ENCODE data around the gene DCAF11. TPM values are rescaled to one million over a fixed set of nuclear protein-coding genes. Genes with fewer than 3 reads are reported as not detected.
A peak's percentile ranks its signal among the peaks of the same experiment; 100 is the strongest.

DCAF11 gene
- total RNA-seq, 4 donors from 2014 or later = 55.4 to 114 (median 79.3) TPM

GRCh38 chr14:24146978-24147760, 32.6 kb downstream of the DCAF11 start, which contains the start of gene RNF31:
Gene RNF31, plus strand, starts transcription at chr14:24147498. Its CDS starts 201 bp downstream, at chr14:24147699.
- Histone ChIP-seq H3K9me3 (no peaks in the 10 kb centered on the region), H3K4me1 (peaks cover 26 to 61% (median 28%) of the 10 kb centered on the region in 3 donors), H3K36me3 (peaks cover 16 to 53% (median 24%) of the 10 kb centered on the region in 3 donors), H3K27me3 (no peaks in the 10 kb centered on the region), H3K27ac (peak within 1 kb of the TSS; percentile 92 to 98 (median 94)), H3K4me3 (peak within 1 kb of the TSS; percentile 80 to 97 (median 82))
- DNase-seq = peak; percentile 95
- intact Hi-C loops (cut with DNase I) = no loop called here
- 0 to 1% methylated on average over 8 to 26 of the region's 57 CpGs for WGBS, 2 donors
- TF ChIP-seq POLR2A (IDR thresholded peaks at IDR 0.05) = peak in 2 of 4 donors; percentile 12 to 59
- TF ChIP-seq CTCF (IDR thresholded peaks at IDR 0.05) = no peak

DNA sequence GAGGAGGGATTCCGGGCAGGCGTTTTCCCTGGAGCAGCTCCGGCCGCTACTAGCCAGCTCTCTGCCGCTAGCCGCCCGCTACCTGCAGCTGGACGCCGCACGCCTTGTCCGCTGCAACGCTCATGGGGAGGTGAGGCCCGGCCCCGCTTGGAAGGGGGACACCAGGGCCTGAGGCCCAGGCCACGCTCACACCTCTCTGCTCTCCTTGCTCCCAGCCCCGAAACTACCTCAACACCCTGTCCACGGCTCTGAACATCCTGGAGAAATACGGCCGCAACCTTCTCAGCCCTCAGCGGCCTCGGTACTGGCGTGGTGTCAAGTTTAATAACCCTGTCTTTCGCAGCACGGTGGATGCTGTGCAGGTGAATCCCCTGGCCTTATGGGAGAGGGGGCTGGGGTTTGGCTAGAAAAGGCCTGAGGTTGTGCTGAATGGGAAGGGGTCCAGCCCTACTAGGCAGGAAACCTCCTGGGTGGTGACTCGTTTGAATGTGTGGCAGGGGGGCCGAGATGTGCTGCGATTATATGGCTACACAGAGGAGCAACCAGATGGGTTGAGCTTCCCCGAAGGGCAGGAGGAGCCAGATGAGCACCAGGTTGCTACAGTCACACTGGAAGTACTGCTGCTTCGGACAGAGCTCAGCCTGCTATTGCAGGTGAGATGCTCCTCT, 33.3 kb downstream of the DCAF11 start:
- WGBS, 2 donors = 19 to 29% methylated on average over 4 to 5 of the region's 29 CpGs
- no peak for DNase-seq

GRCh38 chr14:24149302-24149969, 34.9 kb downstream of the DCAF11 start:
- intact Hi-C loops (cut with DNase I) = no loop called here

More for the DNA sequence above, 33.3 kb downstream of the DCAF11 start:
- H3K9me3 ChIP-seq = no peaks in the 10 kb centered on the region
- peak overlapping the region; percentile 80 to 97 (median 82) for H3K4me3 ChIP-seq
- H3K27me3 ChIP-seq = no peaks in the 10 kb centered on the region
- H3K27ac ChIP-seq = peak overlapping the region; percentile 92 to 98 (median 94)
- H3K4me1 ChIP-seq = peaks cover 23 to 55% (median 23%) of the 10 kb centered on the region in 3 donors
- H3K36me3 ChIP-seq = peaks cover 16 to 60% (median 28%) of the 10 kb centered on the region in 3 donors
- TF ChIP-seq POLR2A (IDR thresholded peaks at IDR 0.05) (no peak), CTCF (IDR thresholded peaks at IDR 0.05) (no peak)
- intact Hi-C loops (cut with DNase I) = no loop called here

DNA sequence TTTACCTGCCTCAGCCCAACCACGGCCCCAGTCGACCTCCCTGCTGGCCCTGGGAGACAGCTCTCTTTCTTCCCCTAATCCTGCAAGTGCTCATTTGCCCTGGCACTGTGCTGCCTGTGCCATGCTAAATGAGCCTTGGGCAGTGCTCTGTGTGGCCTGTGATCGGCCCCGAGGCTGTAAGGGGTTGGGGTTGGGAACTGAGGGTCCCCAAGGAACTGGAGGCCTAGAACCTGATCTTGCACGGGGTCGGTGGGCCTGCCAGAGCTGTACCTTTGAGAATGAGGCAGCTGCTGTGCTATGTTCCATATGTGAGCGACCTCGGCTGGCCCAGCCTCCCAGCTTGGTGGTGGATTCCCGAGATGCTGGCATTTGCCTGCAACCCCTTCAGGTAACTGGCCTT, 35.5 kb downstream of the DCAF11 start:
- WGBS, 2 donors = 90 to 100% methylated on average over 2 to 7 of the region's 9 CpGs
- Histone ChIP-seq H3K4me1 (peaks cover 18 to 40% (median 19%) of the 10 kb centered on the region in 3 donors), H3K36me3 (peaks cover 23 to 68% (median 31%) of the 10 kb centered on the region in 3 donors), H3K4me3 (no peak overlapping the region), H3K27ac (no peak overlapping the region), H3K9me3 (no peaks in the 10 kb centered on the region), H3K27me3 (no peaks in the 10 kb centered on the region)
- no peak for TF ChIP-seq POLR2A (IDR thresholded peaks at IDR 0.05)
- TF ChIP-seq CTCF (IDR thresholded peaks at IDR 0.05) = no peak
- DNase-seq = no peak
- intact Hi-C loops (cut with DNase I) = no loop called here

More at GRCh38 chr14:24149302-24149969, 34.9 kb downstream of the DCAF11 start:
- no peaks in the 10 kb centered on the region for H3K27me3 ChIP-seq
- WGBS, 2 donors = 80 to 94% methylated on average over 3 of the region's 3 CpGs
- no peak for DNase-seq
- H3K36me3 ChIP-seq = peaks cover 16 to 62% (median 28%) of the 10 kb centered on the region in 3 donors
- H3K27ac ChIP-seq = no peak overlapping the region
- H3K4me3 ChIP-seq = no peak overlapping the region
- H3K9me3 ChIP-seq = no peaks in the 10 kb centered on the region
- no peak for TF ChIP-seq CTCF (IDR thresholded peaks at IDR 0.05)
- TF ChIP-seq POLR2A (IDR thresholded peaks at IDR 0.05) = no peak
- peaks cover 23 to 47% (median 23%) of the 10 kb centered on the region in 3 donors for H3K4me1 ChIP-seq

Data from esophagus squamous epithelium (tissue), 5 donors.